ENCODE results near the gene WBP4. TPM values are rescaled to one million over a fixed set of nuclear protein-coding genes. Genes with fewer than 3 reads are reported as not detected.

Gene WBP4
- total RNA-seq, 1 experiment from 2014 or later, result 7.2 TPM

GRCh38 chr13:41059456-41060081 lies 1.7 kb upstream of the WBP4 start:
- no peak overlapping the region for H2BK12ac ChIP-seq (ENCODE audit: insufficient read length, low read depth, low read length)
- H4K91ac ChIP-seq (ENCODE audit: insufficient read length, low read depth, low read length), result no peak overlapping the region
- peak overlapping the region; percentile 87 to 95 (median 91) for H3K27ac Mint-ChIP-seq
- no peaks in the 10 kb centered on the region for H3K9me3 Mint-ChIP-seq
- no peaks in the 10 kb centered on the region for H3K9me3 ChIP-seq (ENCODE audit: control insufficient read depth, low read depth, low read length)
- no peak overlapping the region for H4K8ac ChIP-seq (replicated peaks; ENCODE audit: insufficient read length, low read depth, low read length)
- H3K27me3 Mint-ChIP-seq (ENCODE audit: low read depth), result peaks cover 7% of the 10 kb centered on the region
- H3K23ac ChIP-seq (ENCODE audit: insufficient read length, low read depth, low read length), result no peak overlapping the region
- H2BK120ac ChIP-seq (ENCODE audit: low read depth, low read length, poor library complexity, severe bottlenecking), result no peak overlapping the region
- H3K4me1 Mint-ChIP-seq, result peaks cover 30 to 36% of the 10 kb centered on the region in 2 experiments
- H3K4me3 Mint-ChIP-seq, result peak overlapping the region; percentile 99
- H3K79me1 ChIP-seq (ENCODE audit: insufficient read depth, low read depth, low read length, poor library complexity, severe bottlenecking), result no peaks in the 10 kb centered on the region
- H4K20me1 ChIP-seq (ENCODE audit: control insufficient read depth, insufficient read depth, insufficient read length), result no peaks in the 10 kb centered on the region
- no peak overlapping the region for H4K5ac ChIP-seq (ENCODE audit: insufficient read length, low read depth, low read length)
- no peak overlapping the region for H3K56ac ChIP-seq (ENCODE audit: insufficient read length, low read depth, low read length)
- no CpG with 5 or more reads among the region's 15 CpGs for WGBS (ENCODE audit: extremely low coverage, insufficient read length, low lambda C conversion rate)
- no peak overlapping the region for H2BK20ac ChIP-seq (ENCODE audit: low read depth, low read length, poor library complexity, severe bottlenecking)
- no peak overlapping the region for H3K4ac ChIP-seq (ENCODE audit: low read depth, low read length)
- peaks cover 2 to 16% (median 13%) of the 10 kb centered on the region in 3 experiments; a peak in 4 of 7 replicates for H3K36me3 Mint-ChIP-seq (ENCODE audit: insufficient read depth in 1 of 3, low read depth in 3 of 3)
- H3K4me2 ChIP-seq (ENCODE audit: insufficient read depth, insufficient read length, low read length), result peak overlapping the region; percentile 69
- no peaks in the 10 kb centered on the region for H3K27me3 ChIP-seq (ENCODE audit: insufficient read depth, low read length)
- no peak overlapping the region for H3T11ph ChIP-seq (ENCODE audit: low read length)
- no peak for DNase-seq
- H3K4me1 ChIP-seq (ENCODE audit: insufficient read depth, low read length), result no peaks in the 10 kb centered on the region
- H3K23me2 ChIP-seq (ENCODE audit: insufficient read length, low read depth, low read length, poor library complexity, severe bottlenecking), result no peaks in the 10 kb centered on the region
- TF ChIP-seq CTCF (conservative IDR thresholded peaks at IDR 0.05), result no peak
- no peak overlapping the region for H2AK5ac ChIP-seq (ENCODE audit: insufficient read length, low read length)
- no peak overlapping the region for H2AFZ ChIP-seq (ENCODE audit: low read length)
- no peak overlapping the region for H3K14ac ChIP-seq (ENCODE audit: insufficient read depth, low read length)
- peak overlapping the region; percentile 61 for H3K9ac ChIP-seq (ENCODE audit: extremely low read depth, insufficient read length, low read length)
- no peak overlapping the region for H3K27ac ChIP-seq (ENCODE audit: insufficient read length, low read depth, low read length)
- no peak overlapping the region for H2BK5ac ChIP-seq (ENCODE audit: insufficient read length, low read length)
- no peaks in the 10 kb centered on the region for H3K79me2 ChIP-seq (ENCODE audit: insufficient read depth, low read length)
- no peak overlapping the region for H3K18ac ChIP-seq (ENCODE audit: insufficient read length, low read depth, low read length)
- no peak overlapping the region for H2BK15ac ChIP-seq (ENCODE audit: low read depth, low read length)
